NCI-H460 (cell line): Measurements from ENCODE around the gene DPEP3. TPM values are rescaled to one million over a fixed set of nuclear protein-coding genes. Genes with fewer than 3 reads are reported as not detected.
A peak's percentile ranks its signal among the peaks of the same experiment; 100 is the strongest.
"Not testable (repeated sequence)": the region's sequence is repeated elsewhere in the genome, so short reads cannot be mapped to it uniquely, and the experiment has no call there.

ENCODE experiments used
- DNase-seq: peaks from one replicate; pipeline ENCODE4 v3.0.0-alpha.2; 2016; ENCODE audit warnings: low read depth; ENCODE audit errors: extremely low read depth
- total RNA-seq: library from RNA; depleted of rRNA; stranded (reverse); fragments of >200 nt; shearing (Covaris generic); gene quantifications from 2 replicates; pipeline ENCODE4 v1.2.3, GENCODE V29; 2014

Gene DPEP3
- total RNA-seq, 1 experiment from 2014 or later: not detected

- not testable (repeated sequence) for DNase-seq
Measured at GRCh38 chr16:67994040-67994408, 13.7 kb upstream of the DPEP3 start.

GRCh38 chr16:67993207-67994039, 13.1 kb upstream of the DPEP3 start:
- peak; percentile 69 for DNase-seq

- no peak for DNase-seq
Measured at GRCh38 chr16:67992661-67993206, 12.4 kb upstream of the DPEP3 start.

- DNase-seq: no peak
Measured at GRCh38 chr16:67990018-67990386, 9.7 kb upstream of the DPEP3 start.

GRCh38 chr16:67989322-67990017, 9.2 kb upstream of the DPEP3 start:
- DNase-seq: no peak

GRCh38 chr16:67988675-67989074, 8.4 kb upstream of the DPEP3 start:
- DNase-seq: no peak

- DNase-seq: no peak
Measured at GRCh38 chr16:67987460-67988160, 7.3 kb upstream of the DPEP3 start.

GRCh38 chr16:67986949-67987348, 6.7 kb upstream of the DPEP3 start:
- DNase-seq: no peak

GRCh38 chr16:67982011-67982696, 1.9 kb upstream of the DPEP3 start:
- no peak for DNase-seq

GRCh38 chr16:67977469-67978227, 2.7 kb downstream of the DPEP3 start:
- DNase-seq: no peak

- DNase-seq: no peak
Measured at GRCh38 chr16:67977005-67977404, 3.3 kb downstream of the DPEP3 start.

GRCh38 chr16:67976205-67976604, 4.1 kb downstream of the DPEP3 start:
- no peak for DNase-seq

- DNase-seq: no peak
Measured at GRCh38 chr16:67975321-67976105, 4.8 kb downstream of the DPEP3 start.

GRCh38 chr16:67972285-67972684, 8.0 kb downstream of the DPEP3 start:
- not testable (repeated sequence) for DNase-seq

GRCh38 chr16:67971111-67971510, 9.2 kb downstream of the DPEP3 start:
- DNase-seq: no peak

- DNase-seq: no peak
Measured at GRCh38 chr16:67969254-67970039, 10.9 kb downstream of the DPEP3 start.

GRCh38 chr16:67968400-67969253, 11.7 kb downstream of the DPEP3 start, which contains the start of gene SLC12A4:
Gene SLC12A4 (minus strand): TSS chr16:67968637. CDS start chr16:67968553, 84 bp downstream.
- peak; percentile 60 for DNase-seq
